A549 (cell line): Measurements from ENCODE around the gene CPS1. TPM values are rescaled to one million over a fixed set of nuclear protein-coding genes. Genes with fewer than 3 reads are reported as not detected.

Experiments used
- ATAC-seq, 2 experiments: fragments of 200-7000 bp in 1 of 2; fragments of >200 bp in 1 of 2; cut with Nextera tagmentation in 1 of 2; cut with Tn5 transposase in 1 of 2; 3 replicates each; pipeline versions ENCODE4 v1.8.0 to v1.9.1; 2018 to 2020; ENCODE audit warnings: mild to moderate bottlenecking in 1 of 2, moderate library complexity in 1 of 2
- CTCF ChIA-PET: fragments of 300-600 bp; sonication (Branson Sonifier 250); formaldehyde crosslinking; extraction: SDS; loops from one replicate; lab custom pipeline; 2021; ENCODE audit warnings: antibody characterized with exemption, inconsistent platforms; lab: Yijun Ruan, JAX
- POLR2A ChIA-PET: fragments of 350-600 bp; formaldehyde crosslinking; extraction: SDS; loops from one replicate; lab custom pipeline; 2021; ENCODE audit warnings: antibody characterized with exemption, inconsistent platforms; lab: Yijun Ruan, JAX
- DNase-seq, 2 experiments: peaks; one replicate each; pipeline versions ENCODE4 v3.0.0 to v3.0.0-alpha.2; 2011 to 2016; ENCODE audit warnings: low read depth in 1 of 2, low spot score in 1 of 2
- FAIRE-seq: peaks from 2 replicates; lab custom pipeline; 2011; peaks lifted over from hg19 to GRCh38; lab: Jason Lieb, UNC
- H3K27ac ChIP-seq, 2 experiments: fragments of >200 bp; sonication (Bioruptor Twin); formaldehyde crosslinking; 3 replicates each; pipeline ENCODE4 v1.5.1; 2016 to 2017
- H3K4me1 ChIP-seq: fragments of >200 bp; sonication (Bioruptor Twin); formaldehyde crosslinking; 3 replicates; pipeline ENCODE4 v1.6.1; 2016
- H3K4me2 ChIP-seq: fragments of >200 bp; sonication (Bioruptor Twin); formaldehyde crosslinking; 3 replicates; pipeline ENCODE4 v1.6.1; 2016
- H3K4me3 ChIP-seq: fragments of >200 bp; sonication (Bioruptor Twin); formaldehyde crosslinking; 3 replicates; pipeline ENCODE4 v1.5.1; 2016
- H3K9me3 ChIP-seq: fragments of >200 bp; sonication (Bioruptor Twin); formaldehyde crosslinking; 3 replicates; pipeline ENCODE4 v1.6.1; 2016
- CBX8 ChIP-seq: fragments of 200-600 bp; sonication (generic); IDR thresholded peaks from 2 replicates; pipeline ENCODE4 v1.6.1; 2016
- ELK1 ChIP-seq: fragments of 150-350 bp; IDR thresholded peaks from 2 replicates; pipeline ENCODE4 v1.6.1; 2014; ENCODE audit warnings: low read depth, mild to moderate bottlenecking, low read length
- EP300 ChIP-seq, 2 experiments: fragments of >200 bp; sonication (Bioruptor Twin); formaldehyde crosslinking; IDR thresholded peaks; 2 replicates in 1 of 2; 3 replicates in 1 of 2; pipeline ENCODE4 v1.6.1; 2016 to 2017
- ESRRA ChIP-seq: fragments of 150-350 bp; IDR thresholded peaks from 2 replicates; pipeline ENCODE4 v1.6.1; 2014; ENCODE audit warnings: mild to moderate bottlenecking, low read length, borderline replicate concordance
- FOXS1 ChIP-seq: fragments of 250-450 bp; sonication (Bioruptor Pico); IDR thresholded peaks from 2 replicates; pipeline ENCODE4 v1.5.0; 2020; ENCODE audit warnings: mild to moderate bottlenecking, moderate library complexity
- HMGXB4 ChIP-seq: fragments of 250-450 bp; sonication (Bioruptor Pico); IDR thresholded peaks from 2 replicates; pipeline ENCODE4 v1.5.0; 2021; ENCODE audit warnings: mild to moderate bottlenecking, moderate library complexity, borderline replicate concordance
- HOXA7 ChIP-seq: fragments of 250-450 bp; sonication (Bioruptor Pico); IDR thresholded peaks from 2 replicates; pipeline ENCODE4 v1.5.0; 2020; ENCODE audit warnings: mild to moderate bottlenecking, moderate library complexity
- POLR2A ChIP-seq: IDR thresholded peaks from 2 replicates; pipeline ENCODE4 v1.6.1; 2012; ENCODE audit warnings: mild to moderate bottlenecking, low read length
- RARB ChIP-seq: fragments of 250-450 bp; sonication (Bioruptor Pico); IDR thresholded peaks from 2 replicates; pipeline ENCODE4 v1.8.0; 2021; ENCODE audit warnings: mild to moderate bottlenecking, moderate library complexity
- RFX5 ChIP-seq: fragments of 450-650 bp; IDR thresholded peaks from 2 replicates; pipeline ENCODE4 v1.7.1; 2014; ENCODE audit warnings: antibody characterized with exemption, mild to moderate bottlenecking, moderate library complexity
- SREBF2 ChIP-seq: fragments of 450-650 bp; IDR thresholded peaks from 2 replicates; pipeline ENCODE4 v1.6.1; 2014; ENCODE audit warnings: mild to moderate bottlenecking, moderate library complexity
- TP53 ChIP-seq: fragments of 250-450 bp; sonication (Bioruptor Pico); IDR thresholded peaks from 2 replicates; pipeline ENCODE4 v1.5.0; 2021; ENCODE audit warnings: mild to moderate bottlenecking, moderate library complexity
- ZFP36 ChIP-seq: fragments of 450-650 bp; IDR thresholded peaks from 2 replicates; pipeline ENCODE4 v1.6.1; 2014; ENCODE audit warnings: borderline replicate concordance; ENCODE audit not compliant: partially characterized antibody
- ZSCAN20 ChIP-seq: fragments of 250-450 bp; sonication (Bioruptor Pico); IDR thresholded peaks from 2 replicates; pipeline ENCODE4 v1.8.0; 2022; ENCODE audit warnings: mild to moderate bottlenecking, moderate library complexity
- WGBS: methylation state at CpG from one replicate; pipeline ENCODE4 v1.1.6; 2017; ENCODE audit errors: missing lambda C conversion rate; 5-methylcytosine and 5-hydroxymethylcytosine counted together
- polyA minus RNA-seq: library from RNA; depleted of rRNA, polyadenylated mRNA; stranded (reverse); fragments of >200 nt; gene quantifications from 2 replicates; pipeline ENCODE4 v1.2.3, GENCODE V29; 2011; rRNA and poly(A)+ RNA removed
- polyA plus RNA-seq, 4 experiments: library from polyadenylated mRNA; depleted of rRNA in 3 of 4; stranded (reverse); fragments of >200 nt; fragmentation: RNase III in 1 of 4; extraction: RNeasy Plus Mini Kit Qiagen cat#74134 plus additional on column Dnase treatment in 1 of 4; gene quantifications; 2 replicates in 3 of 4; 3 replicates in 1 of 4; pipeline ENCODE4 v1.2.3, GENCODE V29; 2011 to 2017

The CPS1 gene
- 59.3 and 61.3 TPM in 2 replicates for polyA plus RNA-seq (2011; rRNA removed)
- 4.0 and 4.8 TPM in 2 replicates for polyA plus RNA-seq (2012; cell fraction: cytosol; rRNA removed)
- 9.1 and 13.2 TPM in 2 replicates for polyA plus RNA-seq (2012; cell fraction: nucleus; rRNA removed)
- 15.1 to 16.1 TPM (median 15.9 TPM) in 3 replicates for polyA plus RNA-seq (2017; fragmentation: RNase III; extraction: RNeasy Plus Mini Kit Qiagen cat#74134 plus additional on column Dnase treatment)
- polyA minus RNA-seq = 87.9 and 142 TPM in 2 replicates

- Histone ChIP-seq H3K27ac (peak within 1 kb of the TSS; percentile 14 to 55; a peak in 4 of 6 replicates), H3K4me3 (peak within 1 kb of the TSS; percentile 26; the same call in 2 of the 3 replicates), H3K4me1 (peaks cover 10% of the 10 kb centered on the region; the same call in 2 of the 3 replicates), H3K4me2 (no peak within 1 kb of the TSS), H3K9me3 (no peaks in the 10 kb centered on the region)
- FAIRE-seq = no peak
- POLR2A ChIA-PET = no interaction called here
- ATAC-seq = no peak
- TF ChIP-seq ELK1 (no peak), RARB (CRISPR knock-in tag) (no peak), SREBF2 (no peak)
- CTCF ChIA-PET = no interaction called here
- 26% methylated on average over 2 of the region's 2 CpGs for WGBS
- no peak for DNase-seq
Measured at GRCh38 chr2:210556329-210556980, at the start of gene CPS1. CPS1 (plus strand) TSS chr2:210556599; CDS start chr2:210556734, 135 bp downstream.

GRCh38 chr2:210515911-210516310 is 40.5 kb upstream of the CPS1 start:
- 16% methylated on average over 2 of the region's 2 CpGs for WGBS
- DNase-seq (no peak), FAIRE-seq (no peak), ATAC-seq (no peak)
- H3K4me1 ChIP-seq = no peaks in the 10 kb centered on the region
- ChIA-PET CTCF (no interaction called here), POLR2A (no interaction called here)
- H3K27ac ChIP-seq = no peak overlapping the region
- H3K4me3 ChIP-seq = no peak overlapping the region
- H3K9me3 ChIP-seq = no peaks in the 10 kb centered on the region
- no peak overlapping the region for H3K4me2 ChIP-seq
- TF ChIP-seq HMGXB4 (CRISPR knock-in tag) (no peak), EP300 (IDR thresholded peaks at IDR 0.05) (no peak), ZFP36 (no peak), TP53 (CRISPR knock-in tag) (no peak), FOXS1 (CRISPR knock-in tag) (no peak)

GRCh38 chr2:210517264-210517663 is 39.1 kb upstream of the CPS1 start:
- POLR2A ChIA-PET = no interaction called here
- DNase-seq (no peak), ATAC-seq (no peak), FAIRE-seq (no peak)
- CTCF ChIA-PET = interaction anchor here (1.9 kb wide), 1 partner anchor 14 kb away, joined by 4 read pairs; no protein-coding TSS in a partner anchor
- Histone ChIP-seq H3K27ac (no peak overlapping the region), H3K4me2 (no peak overlapping the region), H3K4me3 (no peak overlapping the region), H3K9me3 (no peaks in the 10 kb centered on the region), H3K4me1 (no peaks in the 10 kb centered on the region)
- no peak for TF ChIP-seq POLR2A
- no peak for TF ChIP-seq RFX5
- no peak for TF ChIP-seq CBX8
- TF ChIP-seq HMGXB4 (CRISPR knock-in tag) = no peak
- TF ChIP-seq ESRRA = no peak
- TF ChIP-seq HOXA7 (CRISPR knock-in tag) = no peak
- no peak for TF ChIP-seq ZSCAN20 (CRISPR knock-in tag)
- 49% methylated on average over 4 of the region's 4 CpGs for WGBS
